ENCODE data around the gene CD2.

Gene CD2

DNA sequence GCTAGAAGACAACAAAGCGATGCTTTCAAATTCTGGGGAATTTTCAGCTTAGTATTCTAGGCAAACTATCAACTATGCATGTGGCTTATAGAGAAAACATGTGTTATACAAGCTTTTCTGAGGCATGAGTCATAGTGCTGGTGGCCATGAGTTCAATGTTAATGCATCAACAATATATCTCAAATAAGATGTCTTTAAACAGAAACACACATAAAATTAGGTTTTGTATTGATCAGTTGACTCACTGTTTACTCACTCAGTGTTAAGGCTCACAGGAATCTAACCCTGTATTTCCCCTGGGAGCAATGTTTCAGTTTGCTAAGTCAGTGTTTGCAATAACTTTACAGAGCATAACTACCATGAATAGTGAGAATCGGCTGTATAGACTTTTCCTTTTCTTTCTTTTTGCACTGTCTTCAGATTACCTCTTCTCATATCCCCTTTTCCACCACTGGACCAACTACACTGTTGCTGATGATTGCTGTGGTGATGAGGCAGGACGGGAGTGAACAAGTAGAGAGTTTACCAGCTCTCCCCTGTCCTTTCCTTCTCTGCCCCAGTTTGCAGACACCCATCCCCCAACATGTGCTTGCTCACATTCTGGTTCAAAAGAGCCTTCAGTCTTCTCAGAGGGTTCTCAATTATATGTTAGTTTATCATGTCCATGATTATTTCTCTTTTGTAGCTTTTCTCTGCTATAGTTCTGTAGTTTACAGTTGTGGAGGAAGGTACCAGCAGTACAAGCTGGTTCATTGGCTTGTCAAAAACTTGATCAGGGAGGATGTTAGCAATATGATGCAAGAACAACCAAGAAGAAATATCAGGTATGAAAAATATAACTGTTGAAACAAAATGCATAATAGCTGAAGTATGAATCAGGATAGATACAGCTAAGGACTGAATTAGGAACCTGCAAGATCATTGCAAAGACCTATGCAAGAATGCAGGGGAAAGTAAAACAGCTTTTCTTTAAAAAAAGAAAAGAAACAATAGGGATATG, 23.9 kb downstream of the CD2 start:
- no peak for DNase-seq

DNA sequence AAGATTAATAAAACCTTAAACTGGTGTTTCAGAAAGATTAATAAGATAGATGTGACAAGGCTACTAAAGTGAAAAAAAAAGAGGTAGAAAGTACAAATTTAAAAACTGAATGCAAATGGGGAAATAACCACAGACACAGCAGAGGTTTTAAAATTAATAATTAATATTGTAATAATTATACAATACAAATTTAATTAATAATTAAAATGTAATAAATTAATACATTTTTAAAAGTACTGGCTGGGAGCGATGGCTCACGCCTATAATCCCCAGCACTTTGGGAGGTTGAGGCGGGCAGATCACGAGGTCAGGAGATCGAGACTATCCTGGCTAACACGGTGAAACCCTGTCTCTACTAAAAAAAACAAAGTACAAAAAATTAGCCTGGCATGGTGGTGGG, 26.8 kb downstream of the CD2 start:
- no peak for DNase-seq

DNA sequence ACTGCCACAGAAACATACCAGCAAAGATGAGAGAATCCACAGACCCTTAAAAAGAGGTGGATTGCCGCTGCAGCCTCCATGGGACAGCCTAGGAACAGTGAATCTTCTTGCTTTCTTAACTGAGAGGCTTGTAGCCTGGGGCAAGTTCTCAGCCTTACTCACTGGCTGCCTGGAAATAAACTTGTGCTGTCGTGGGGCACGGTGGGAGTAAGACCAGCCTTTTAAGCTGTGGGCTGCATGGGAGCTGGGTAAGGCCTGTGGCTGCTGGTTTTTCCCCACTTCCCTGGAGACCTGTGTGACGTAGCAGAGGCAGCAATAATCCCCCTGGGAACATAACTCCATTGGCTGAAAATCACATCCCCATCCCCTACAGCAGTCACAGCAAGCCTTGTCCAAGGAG, 30.8 kb downstream of the CD2 start:
- DNase-seq = no peak

DNA sequence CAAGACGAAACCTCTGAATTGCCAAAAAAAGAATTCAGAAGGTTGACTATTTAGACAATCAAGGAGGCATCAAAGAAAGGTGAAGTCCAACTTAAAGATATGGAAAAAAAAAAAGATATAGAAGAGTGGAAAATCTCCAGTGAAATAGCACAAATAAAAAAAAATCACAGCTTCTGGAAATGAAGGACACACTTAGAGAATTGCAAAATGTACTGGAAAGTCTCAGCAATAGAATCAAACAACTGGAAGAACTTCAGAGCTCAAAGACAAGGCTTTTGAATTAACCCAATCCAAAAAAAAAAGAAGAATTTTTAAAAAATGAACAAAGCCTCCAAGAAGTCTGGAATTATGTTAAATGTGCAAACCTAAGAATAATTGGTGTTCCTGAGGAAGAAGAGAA, 31.8 kb downstream of the CD2 start:
- no peak for DNase-seq

DNA sequence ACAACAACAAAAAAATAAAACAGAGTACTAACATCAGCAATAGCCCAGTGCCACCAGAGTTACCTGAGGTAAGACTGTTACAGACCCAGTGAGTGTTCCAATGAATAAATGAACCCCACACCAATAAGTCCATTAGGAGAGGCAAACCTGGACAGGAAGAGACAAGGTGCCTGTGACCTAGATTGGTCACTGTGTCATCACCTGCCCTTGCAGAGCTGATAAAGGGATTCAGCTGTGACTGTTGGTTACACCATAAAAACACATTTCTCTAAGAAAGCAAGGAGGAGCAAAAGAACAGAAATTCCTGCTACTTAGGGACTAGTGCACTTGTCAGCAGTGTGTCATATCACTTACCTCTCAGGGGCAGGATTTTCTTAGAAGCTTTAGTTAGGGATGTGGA, 37.5 kb downstream of the CD2 start:
- DNase-seq = no peak

DNA sequence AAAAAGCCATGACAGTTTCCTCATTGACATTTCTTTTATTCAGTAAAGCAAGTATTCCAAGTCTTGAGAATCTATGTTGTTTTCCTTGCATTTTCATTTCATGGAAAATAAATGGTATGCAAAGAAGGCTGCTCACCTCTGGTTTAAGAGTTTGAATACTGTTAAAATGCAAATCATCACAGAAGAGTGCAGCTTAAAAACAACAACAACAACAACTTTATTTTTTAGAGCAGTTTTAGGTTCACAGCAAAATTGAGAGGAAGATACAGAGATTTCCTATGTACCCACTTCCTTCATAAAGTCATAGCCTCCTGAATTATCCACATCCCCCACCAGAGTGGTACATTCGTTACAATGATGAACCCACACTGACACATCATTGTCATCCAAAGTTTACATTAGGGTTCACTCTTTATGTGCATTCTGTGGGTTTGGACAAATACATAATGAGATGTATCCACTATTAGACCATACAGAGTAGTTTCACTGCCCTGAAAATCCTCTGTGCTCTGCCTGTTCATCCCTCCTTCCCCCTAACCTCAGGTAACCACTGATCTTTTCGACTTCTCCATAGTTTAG, 39.2 kb downstream of the CD2 start:
- no peak for DNase-seq

DNA sequence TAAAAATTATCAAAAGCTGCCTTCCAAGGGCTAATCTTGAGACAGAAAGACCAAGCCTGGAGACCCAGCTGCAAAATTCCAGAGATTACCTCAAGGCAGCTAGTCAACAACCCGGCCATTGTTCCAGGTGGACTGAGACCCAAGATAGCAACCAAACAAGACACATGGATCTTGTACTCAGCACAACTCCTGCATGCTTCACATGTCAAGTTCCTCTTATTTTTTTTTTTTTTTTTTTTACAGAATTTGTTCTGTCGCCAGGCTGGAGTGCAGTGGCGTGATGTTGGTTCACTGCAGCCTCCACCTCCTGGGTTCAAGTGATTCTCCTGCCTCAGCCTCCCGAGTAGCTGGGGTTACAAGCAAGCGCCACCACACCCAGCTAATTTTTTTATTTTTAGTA, 40.1 kb downstream of the CD2 start:
- DNase-seq = no peak

DNA sequence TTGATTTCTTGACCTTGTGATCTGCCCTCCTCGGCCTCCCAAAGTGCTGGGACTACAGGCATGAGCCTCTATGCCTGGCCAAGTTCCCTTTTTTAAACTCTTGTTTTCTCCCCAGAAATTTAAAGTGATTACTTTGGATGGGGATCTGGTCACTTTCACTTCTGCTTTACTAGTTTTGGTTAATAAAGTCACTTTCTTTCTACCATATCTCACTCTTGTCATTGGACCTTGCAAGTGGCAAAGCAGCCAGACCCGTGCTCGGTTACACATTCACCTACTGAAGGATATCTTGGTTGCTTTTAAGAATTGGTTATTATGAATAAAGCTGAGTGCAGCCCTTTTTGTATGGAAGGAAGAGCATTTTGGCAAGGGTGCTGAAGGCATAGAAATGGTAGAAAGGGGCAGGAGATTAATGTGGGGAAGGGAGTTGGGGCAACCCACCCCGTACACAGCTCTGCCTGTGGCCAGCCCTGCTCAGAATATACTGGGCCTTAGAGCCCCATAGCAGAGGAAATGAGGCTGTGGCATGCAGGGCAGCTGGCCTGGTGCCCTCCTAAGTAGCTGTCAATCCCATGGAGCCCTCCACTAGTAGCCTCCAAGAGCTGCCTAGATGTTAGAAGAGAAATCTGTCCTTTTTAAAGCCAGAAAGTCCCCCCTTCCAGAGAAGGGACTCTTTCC, 40.7 kb downstream of the CD2 start:
- DNase-seq = no peak

DNA sequence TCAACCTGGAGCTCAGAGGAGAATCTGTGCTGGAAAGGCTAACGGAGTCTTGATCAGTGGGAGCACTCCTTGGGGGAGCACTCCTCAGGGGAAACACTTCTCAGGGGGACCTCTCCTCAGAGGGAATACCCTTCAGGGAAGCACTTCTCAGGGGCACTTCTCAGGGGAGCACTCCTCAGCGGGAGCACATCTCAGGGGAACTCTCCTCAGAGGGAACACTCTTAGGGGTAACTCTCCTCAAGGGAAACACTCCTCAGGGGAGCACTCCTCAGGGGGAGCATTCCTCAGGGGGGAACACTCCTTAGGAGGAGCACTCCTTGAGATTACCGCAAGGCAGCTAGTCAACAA, 41.2 kb downstream of the CD2 start:
- no peak for DNase-seq

DNA sequence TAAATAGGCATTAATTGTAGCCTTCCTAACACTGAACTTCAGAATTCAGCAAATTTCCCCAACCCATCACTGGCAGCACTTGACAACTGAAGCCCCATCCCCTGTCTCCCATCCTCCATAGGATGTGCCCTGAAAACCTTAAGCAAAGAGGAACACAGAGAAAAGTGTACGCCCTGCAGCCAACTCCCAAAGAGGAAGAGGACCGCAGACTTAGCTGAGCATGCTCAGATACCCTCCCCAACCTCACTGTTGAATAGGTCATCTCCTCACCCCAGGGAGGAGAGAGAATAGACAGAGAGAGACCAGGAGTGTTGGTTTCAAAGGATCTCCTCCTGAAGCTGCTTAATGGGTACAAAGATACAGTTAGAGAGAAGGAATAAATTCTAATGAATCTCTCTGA, 50.5 kb downstream of the CD2 start:
- DNase-seq = no peak

DNA sequence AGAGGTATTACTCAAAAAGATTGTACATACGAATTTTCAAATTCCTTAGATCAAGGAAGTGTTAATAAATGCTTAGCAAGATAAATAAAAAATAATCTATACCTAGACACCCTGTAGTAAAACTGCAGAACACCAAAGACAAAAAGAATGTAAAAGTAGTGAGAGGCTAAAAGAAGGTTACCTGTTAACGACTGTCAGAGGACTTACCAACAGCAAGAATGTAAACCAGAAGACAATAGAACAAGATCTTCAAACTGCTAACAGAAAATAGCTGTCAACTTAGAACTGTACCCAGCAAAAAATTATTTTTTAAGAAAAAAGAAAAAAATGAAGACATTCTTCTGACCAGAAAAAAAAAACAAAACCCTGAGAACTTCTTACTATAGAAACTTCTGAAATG, 51.2 kb downstream of the CD2 start:
- DNase-seq = no peak

DNA sequence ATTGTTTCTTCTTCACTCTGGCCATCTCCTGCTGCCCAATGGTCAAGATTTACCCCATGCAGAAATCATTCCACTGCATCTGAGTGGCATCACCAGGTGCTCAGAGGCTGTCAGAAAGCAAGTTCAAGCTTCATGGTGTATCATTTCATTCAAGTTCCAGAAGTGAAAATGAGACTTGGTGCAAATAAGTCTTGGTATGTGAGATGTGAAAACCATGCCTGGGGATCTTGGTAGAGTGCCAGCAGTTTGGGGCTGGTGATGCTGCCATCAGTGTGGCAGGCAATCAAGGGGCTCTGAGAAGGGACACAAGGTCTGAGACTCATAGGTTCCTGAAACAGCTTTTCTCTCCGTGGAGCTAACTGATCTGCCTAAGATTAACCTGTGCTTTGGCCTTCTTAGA, 52.0 kb downstream of the CD2 start:
- peak; percentile 86 to 91 for DNase-seq

DNA sequence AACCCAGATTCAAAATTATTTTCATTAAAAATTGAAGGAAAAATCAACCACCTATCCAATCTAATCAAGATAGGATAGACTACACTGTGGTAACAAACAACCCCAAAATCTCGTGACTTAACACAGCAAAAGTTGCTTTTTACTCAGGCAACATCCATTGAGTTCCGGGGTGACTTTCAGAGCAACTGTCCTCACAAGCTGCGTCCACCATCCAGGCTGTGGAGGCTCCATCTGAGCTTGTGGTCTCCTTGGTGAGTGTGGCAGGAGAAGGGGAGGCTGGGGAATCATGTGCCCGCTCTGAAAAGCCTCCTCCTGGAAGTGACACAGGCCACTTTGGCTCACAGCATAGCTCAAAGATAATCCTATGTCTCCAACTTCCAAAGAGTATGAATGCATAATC, 52.4 kb downstream of the CD2 start:
- no peak for DNase-seq

DNA sequence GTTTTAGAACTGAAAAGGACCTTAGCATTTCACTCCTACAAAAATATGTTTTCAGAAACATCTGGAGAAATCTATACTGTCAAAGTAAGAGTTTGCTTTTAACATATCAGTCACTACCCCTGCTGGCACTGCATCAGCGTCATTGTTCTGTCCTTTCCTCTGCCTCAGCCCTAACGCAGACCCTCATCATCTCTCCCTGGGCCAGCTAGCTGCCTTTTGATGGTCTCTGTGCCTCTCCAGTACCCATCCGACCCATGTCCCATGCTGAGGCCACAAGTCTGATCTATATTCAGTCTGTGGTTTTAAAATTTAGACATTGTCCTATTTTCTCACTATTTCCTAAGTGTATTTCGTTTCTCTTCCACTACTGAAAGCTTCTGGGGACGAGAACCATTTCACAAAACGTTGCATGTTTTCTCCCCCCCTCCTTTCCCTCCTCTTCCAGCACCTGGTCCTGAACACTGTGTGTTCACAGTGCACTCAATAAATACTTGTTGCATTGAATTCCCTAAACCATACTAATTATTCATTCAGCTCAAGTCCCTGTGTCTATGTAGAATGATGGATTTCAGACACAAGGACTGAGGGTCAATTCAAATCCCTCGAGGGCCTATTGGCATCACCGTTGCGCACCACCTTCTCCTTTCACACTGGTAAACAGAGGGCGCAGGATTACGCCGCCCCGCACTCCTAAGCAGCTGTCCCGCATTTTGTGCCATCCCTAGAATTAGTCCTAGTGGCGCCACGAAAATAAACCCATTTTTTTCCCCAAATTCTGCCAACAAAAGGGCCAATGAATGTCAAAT, 53.4 kb downstream of the CD2 start:
- DNase-seq = peak in 1 of 2 experiments; percentile 28

DNA sequence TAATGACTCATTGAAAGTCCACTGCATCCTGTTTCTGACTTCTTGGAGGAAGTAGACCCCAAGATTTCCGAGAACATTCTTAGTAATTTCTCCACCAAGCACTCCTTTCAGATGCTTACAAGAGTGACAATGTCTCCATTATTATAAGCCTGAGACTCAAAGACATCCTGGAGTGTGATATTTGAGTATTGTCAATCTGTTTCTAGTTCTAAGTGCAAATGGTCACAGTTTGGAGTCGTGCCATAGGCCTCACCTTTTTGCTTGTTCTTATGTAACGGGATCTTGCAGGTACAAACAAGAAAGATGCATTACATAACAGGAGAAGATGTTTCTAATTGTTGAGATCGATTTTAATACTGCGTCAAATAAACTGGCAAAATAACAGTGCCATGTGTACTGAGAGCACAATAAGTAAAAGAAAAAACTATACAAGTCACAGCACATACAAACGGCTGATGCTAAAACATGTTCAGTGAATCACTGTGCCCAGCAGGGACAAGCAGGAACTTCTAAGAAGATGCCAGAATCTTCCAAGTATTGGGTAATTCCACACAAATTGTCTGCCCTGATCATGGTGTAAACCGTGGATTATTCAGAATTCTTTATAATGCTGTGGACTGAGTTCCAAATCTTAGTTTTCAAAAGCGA, 54.1 kb downstream of the CD2 start:
- DNase-seq = no peak

DNA sequence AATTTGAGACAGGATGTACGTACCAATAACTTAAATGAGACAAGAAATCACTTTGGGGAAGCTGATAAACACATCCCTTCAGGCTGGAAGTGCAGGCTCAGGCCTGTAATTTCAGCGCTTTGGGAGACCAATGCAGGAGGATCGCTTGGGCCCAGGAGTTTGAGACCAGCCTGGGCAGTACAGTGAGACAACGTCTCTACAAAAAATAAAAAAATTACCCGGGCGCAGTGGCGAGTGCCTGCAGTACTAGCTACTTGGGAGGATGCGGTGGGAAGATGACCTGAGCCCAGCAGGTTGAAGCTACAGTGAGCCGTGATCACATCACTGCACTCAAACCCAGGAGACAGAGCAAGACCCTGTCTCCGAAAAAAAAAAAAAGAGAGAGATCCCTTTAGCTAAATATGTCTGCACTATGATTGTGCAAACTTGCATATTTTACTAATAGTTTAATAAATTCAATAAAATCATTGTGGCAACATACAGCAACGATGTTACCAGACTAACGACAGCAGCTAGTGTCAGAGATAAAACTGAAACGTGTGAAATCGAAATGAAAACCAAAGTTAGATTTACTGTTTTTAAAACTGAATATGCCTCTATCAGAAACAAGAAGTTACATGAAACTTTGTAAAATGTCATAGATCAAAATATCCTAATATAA, 54.7 kb downstream of the CD2 start:
- no peak for DNase-seq

DNA sequence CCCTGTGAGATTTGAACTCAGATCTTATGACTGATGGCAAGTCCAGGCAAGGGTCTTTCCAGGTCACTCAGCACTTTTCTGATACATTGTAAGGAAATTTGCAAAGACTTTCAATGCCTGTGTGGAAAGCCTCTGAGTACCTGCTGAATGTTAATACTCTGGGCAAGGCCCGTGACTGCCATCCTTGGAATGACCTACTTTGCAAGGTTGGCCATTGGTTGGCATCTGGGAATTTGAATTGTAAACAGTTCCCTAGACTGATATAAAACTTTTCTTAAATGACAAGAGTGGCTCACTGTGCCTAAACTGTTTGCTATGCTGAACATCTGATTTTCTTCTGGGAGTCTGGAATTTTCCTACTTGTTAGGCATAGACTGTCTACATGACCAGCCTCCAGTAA, 57.1 kb downstream of the CD2 start:
- DNase-seq = no peak

DNA sequence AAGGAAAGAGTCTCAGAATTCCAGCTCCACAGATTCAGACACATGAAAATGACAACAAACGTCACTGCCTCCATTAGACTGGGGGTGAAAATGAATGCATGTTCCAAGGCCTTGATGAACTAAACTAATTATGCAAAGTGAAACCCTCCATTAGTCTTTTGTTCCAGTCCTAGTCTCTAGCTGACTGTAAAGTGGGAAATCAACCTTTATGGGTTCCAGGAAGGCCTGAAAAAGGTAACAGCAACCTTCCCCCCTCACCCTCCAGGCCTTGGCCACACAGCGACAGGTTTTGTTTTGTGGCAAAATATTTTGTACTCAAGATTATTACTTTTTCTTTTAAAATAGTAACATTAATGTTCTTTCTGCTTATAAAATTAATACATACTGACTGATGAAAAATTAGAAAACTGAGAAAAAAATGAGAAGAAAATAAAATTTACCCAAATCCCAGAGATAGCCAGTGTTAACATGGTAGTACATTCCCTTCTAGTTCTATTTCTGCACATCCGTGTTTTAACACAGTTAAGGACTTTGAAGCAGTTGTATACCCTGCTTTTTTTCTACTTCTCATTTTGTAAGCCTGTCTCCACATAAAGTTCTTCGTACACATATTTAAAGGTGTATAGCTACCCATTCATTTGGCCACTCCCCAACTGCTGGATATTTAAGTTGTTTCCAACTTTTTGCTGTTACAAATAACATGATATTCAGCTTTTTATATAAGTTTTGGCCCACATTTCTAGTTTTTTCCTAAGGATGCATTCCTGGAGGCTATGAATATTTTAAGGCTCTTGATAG, 60.9 kb downstream of the CD2 start:
- DNase-seq = no peak

DNA sequence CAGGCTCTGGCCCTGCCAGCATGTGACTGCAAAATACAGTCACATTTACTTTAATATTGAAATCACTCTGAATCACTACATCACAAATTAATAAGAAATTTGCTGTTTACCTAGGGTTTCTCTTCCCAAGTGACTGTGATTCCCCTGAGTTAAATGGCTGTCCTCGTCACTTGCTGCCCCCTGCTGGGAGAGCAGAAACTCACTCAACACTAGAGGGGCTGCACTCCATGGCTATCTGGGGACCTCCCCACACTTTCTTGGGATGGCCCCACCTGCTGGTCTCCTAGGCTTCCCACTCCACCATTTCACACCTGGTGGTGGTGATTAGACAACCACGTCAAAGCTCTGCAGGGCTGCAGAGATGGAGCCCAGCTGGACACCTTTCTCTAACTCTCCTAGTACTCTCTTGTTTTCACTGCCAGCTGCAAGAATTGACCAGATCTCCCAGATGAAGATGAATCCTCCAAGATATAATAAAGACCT, 63.4 kb downstream of the CD2 start:
- DNase-seq = peak; percentile 81 to 87
